PC-3 (cell line): ENCODE data around the gene CENPV. TPM values are rescaled to one million over a fixed set of nuclear protein-coding genes. Genes with fewer than 3 reads are reported as not detected.

Experiments used
- ATAC-seq: fragments of 200-7000 bp; cut with Tn5 transposase; 2 replicates; pipeline ENCODE4 v1.9.1; 2020; ENCODE audit warnings: mild to moderate bottlenecking, moderate library complexity
- BruUV-seq: library from RNA; stranded (reverse); fragments of 400-500 nt; replicated peaks from 2 replicates; lab custom pipeline; 2021; lab: Mats Ljungman, UMichigan
- CTCF ChIA-PET: fragments of 300-600 bp; sonication (Branson Sonifier 250); formaldehyde crosslinking; loops from one replicate; lab custom pipeline; 2022; ENCODE audit warnings: antibody characterized with exemption; lab: Charles Lee
- POLR2A ChIA-PET: fragments of 300-600 bp; sonication (Branson Sonifier 250); formaldehyde crosslinking; loops from one replicate; lab custom pipeline; 2022; ENCODE audit warnings: antibody characterized with exemption; ENCODE audit not compliant: unreplicated experiment; lab: Charles Lee
- DNase-seq: peaks from one replicate; pipeline ENCODE4 v3.0.0-alpha.2; 2015
- H2AFZ ChIP-seq: fragments of 300-600 bp; sonication (generic); 2 replicates; pipeline ENCODE4 v1.6.0; 2016; ENCODE audit warnings: antibody characterized with exemption, low read length
- H3F3A ChIP-seq: fragments of 300-600 bp; sonication (generic); one replicate; pipeline ENCODE4 v1.6.0; 2017; ENCODE audit warnings: antibody characterized with exemption, low read length, control low read depth, mild to moderate bottlenecking; ENCODE audit not compliant: unreplicated experiment
- H3K27ac ChIP-seq: fragments of 300-600 bp; sonication (generic); 2 replicates; pipeline ENCODE4 v1.5.1; 2016; ENCODE audit warnings: mild to moderate bottlenecking, low read length
- H3K27me3 ChIP-seq: fragments of 300-600 bp; sonication (generic); 2 replicates; pipeline ENCODE4 v1.6.1; 2016; ENCODE audit warnings: low read length, mixed read lengths
- H3K36me3 ChIP-seq: fragments of 300-600 bp; sonication (generic); 2 replicates; pipeline ENCODE4 v1.6.1; 2016; ENCODE audit warnings: low read depth, mixed run types, low read length, mixed read lengths
- H3K4me1 ChIP-seq: fragments of 300-600 bp; sonication (generic); 2 replicates; pipeline ENCODE4 v1.5.1; 2016; ENCODE audit warnings: low read length; ENCODE audit not compliant: insufficient read depth
- H3K4me2 ChIP-seq: fragments of 300-600 bp; sonication (generic); 2 replicates; pipeline ENCODE4 v1.6.0; 2016; ENCODE audit warnings: low read length
- H3K4me3 ChIP-seq: fragments of 300-600 bp; sonication (generic); 2 replicates; pipeline ENCODE4 v1.5.1; 2016; ENCODE audit warnings: mild to moderate bottlenecking, low read length, mixed read lengths
- H3K79me2 ChIP-seq: fragments of 300-600 bp; sonication (generic); 2 replicates; pipeline ENCODE4 v1.6.1; 2017; ENCODE audit warnings: low read length, mixed read lengths
- H3K9ac ChIP-seq: fragments of 300-600 bp; sonication (generic); 2 replicates; pipeline ENCODE4 v1.6.0; 2016; ENCODE audit warnings: mild to moderate bottlenecking, low read length
- H3K9me2 ChIP-seq: fragments of 300-600 bp; sonication (generic); replicated peaks from 2 replicates; pipeline ENCODE4 v1.6.1; 2016; ENCODE audit warnings: mixed run types, low read length, mixed read lengths
- H3K9me3 ChIP-seq: fragments of 300-600 bp; sonication (generic); 2 replicates; pipeline ENCODE4 v1.6.1; 2016; ENCODE audit warnings: low read length, mixed read lengths
- H4K20me1 ChIP-seq: fragments of 300-600 bp; sonication (generic); 2 replicates; pipeline ENCODE4 v1.6.1; 2016; ENCODE audit warnings: low read length, mixed read lengths
- EZH2 ChIP-seq: fragments of 300-600 bp; sonication (generic); IDR thresholded peaks from one replicate; pipeline ENCODE4 v1.6.1; 2017; ENCODE audit warnings: antibody characterized with exemption, mild to moderate bottlenecking, low read length; ENCODE audit not compliant: unreplicated experiment
- EZH2phosphoT487 ChIP-seq: fragments of 300-600 bp; sonication (generic); IDR thresholded peaks from 2 replicates; pipeline ENCODE4 v1.6.1; 2018; ENCODE audit warnings: mild to moderate bottlenecking, antibody characterized with exemption, low read length, borderline replicate concordance
- intact Hi-C: fragments of 100-400 bp; cut with micrococcal nuclease; formaldehyde crosslinking; loops from 2 replicates; pipeline ENCODE4 v1.9.0; 2023
- total RNA-seq: library from RNA; depleted of rRNA; stranded (reverse); fragments of >200 nt; gene quantifications from 2 replicates; pipeline ENCODE4 v1.2.3, GENCODE V29; 2014
- TF ChIP-seq, protein P1 (sequence below): fragments of 300-600 bp; sonication (generic); conservative IDR thresholded peaks from 2 replicates; pipeline ENCODE4 v1.5.1; 2017; ENCODE audit warnings: antibody characterized with exemption, low read depth, mild to moderate bottlenecking, low read length

CENPV gene
- total RNA-seq, 1 experiment from 2014 or later: not detected

DNA sequence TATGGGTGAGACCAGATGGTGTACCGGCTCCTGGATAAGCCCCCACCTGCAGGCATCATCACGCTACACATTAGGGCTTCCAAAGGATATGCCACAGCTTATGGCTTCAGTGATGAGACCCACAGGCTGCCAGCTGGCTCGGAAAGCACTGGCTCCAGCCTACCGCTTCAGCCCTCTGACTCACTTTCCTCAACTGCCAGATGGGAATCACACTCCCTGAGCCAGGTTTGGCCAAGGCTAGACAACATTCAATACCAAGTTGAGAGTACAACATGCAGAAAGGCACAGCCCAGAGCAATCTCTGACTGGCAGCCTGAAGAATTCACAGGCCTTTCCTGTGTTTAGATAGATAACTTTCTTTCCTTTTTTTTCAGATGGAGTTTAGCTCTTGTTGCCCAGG lies 10.3 kb downstream of the CENPV start:
- POLR2A ChIA-PET: no interaction called here

DNA sequence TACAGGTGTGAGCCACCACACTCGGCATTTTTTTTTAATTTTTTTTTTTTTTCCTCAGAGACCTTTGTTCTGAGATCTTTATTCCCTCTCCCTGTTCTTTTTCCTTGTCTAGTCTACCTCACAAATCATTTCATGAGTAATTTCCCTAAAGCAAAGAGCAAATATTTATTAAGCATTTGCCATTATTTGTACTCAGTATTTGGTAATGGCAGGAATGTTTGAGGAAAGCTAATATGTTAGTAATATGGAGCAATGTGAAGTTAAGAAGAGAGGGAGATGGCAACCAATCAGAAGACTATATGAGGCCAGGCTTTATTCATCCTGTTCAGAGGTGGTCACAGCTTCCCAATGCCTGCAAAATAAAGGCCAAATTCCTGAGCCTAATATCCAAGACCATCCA lies 13.3 kb downstream of the CENPV start:
- CTCF ChIA-PET: no interaction called here
- no peak overlapping the region for H3K4me2 ChIP-seq
- no peaks in the 10 kb centered on the region for H3K9me3 ChIP-seq
- no peaks in the 10 kb centered on the region for H4K20me1 ChIP-seq
- H3K9ac ChIP-seq: no peak overlapping the region
- intact Hi-C loops: no loop called here
- no peaks in the 10 kb centered on the region for H3K79me2 ChIP-seq
- peaks cover 6% of the 10 kb centered on the region; the same call in 1 of the 2 replicates for H3K36me3 ChIP-seq
- no peak overlapping the region for H3K4me3 ChIP-seq
- H3K27me3 ChIP-seq: no peaks in the 10 kb centered on the region
- TF ChIP-seq EZH2: no peak
- no peak for TF ChIP-seq EZH2phosphoT487
- TF ChIP-seq, protein P1, sequence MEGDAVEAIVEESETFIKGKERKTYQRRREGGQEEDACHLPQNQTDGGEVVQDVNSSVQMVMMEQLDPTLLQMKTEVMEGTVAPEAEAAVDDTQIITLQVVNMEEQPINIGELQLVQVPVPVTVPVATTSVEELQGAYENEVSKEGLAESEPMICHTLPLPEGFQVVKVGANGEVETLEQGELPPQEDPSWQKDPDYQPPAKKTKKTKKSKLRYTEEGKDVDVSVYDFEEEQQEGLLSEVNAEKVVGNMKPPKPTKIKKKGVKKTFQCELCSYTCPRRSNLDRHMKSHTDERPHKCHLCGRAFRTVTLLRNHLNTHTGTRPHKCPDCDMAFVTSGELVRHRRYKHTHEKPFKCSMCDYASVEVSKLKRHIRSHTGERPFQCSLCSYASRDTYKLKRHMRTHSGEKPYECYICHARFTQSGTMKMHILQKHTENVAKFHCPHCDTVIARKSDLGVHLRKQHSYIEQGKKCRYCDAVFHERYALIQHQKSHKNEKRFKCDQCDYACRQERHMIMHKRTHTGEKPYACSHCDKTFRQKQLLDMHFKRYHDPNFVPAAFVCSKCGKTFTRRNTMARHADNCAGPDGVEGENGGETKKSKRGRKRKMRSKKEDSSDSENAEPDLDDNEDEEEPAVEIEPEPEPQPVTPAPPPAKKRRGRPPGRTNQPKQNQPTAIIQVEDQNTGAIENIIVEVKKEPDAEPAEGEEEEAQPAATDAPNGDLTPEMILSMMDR: no peak
- DNase-seq (peak; percentile 86), ATAC-seq (peak; percentile 89)
- peak overlapping the region; percentile 49 for H3K27ac ChIP-seq
- no peaks in the 10 kb centered on the region for H3K9me2 ChIP-seq
- peaks cover 5% of the 10 kb centered on the region for H3F3A ChIP-seq
- no peak overlapping the region for H2AFZ ChIP-seq
- POLR2A ChIA-PET: no interaction called here
- H3K4me1 ChIP-seq: peaks cover 8% of the 10 kb centered on the region; the same call in 1 of the 2 replicates
- no TSS peak for BruUV-seq

More for the DNA sequence above, 10.3 kb downstream of the CENPV start:
- intact Hi-C loops: no loop called here
- no peaks in the 10 kb centered on the region for H3K27me3 ChIP-seq
- no peak overlapping the region for H3K9ac ChIP-seq
- TF ChIP-seq EZH2: no peak
- no peak for TF ChIP-seq EZH2phosphoT487
- TF ChIP-seq, protein P1: no peak
- CTCF ChIA-PET: no interaction called here
- H3F3A ChIP-seq: peaks cover 5% of the 10 kb centered on the region
- H3K4me3 ChIP-seq: no peak overlapping the region
- peak; percentile 13 for DNase-seq
- no peak overlapping the region for H3K4me2 ChIP-seq
- H3K9me3 ChIP-seq: no peaks in the 10 kb centered on the region
- no peaks in the 10 kb centered on the region for H3K79me2 ChIP-seq
- ATAC-seq: no peak
- no peak overlapping the region for H3K27ac ChIP-seq
- H2AFZ ChIP-seq: no peak overlapping the region
- no TSS peak for BruUV-seq
- H4K20me1 ChIP-seq: no peaks in the 10 kb centered on the region
- H3K36me3 ChIP-seq: peaks cover 6% of the 10 kb centered on the region; the same call in 1 of the 2 replicates
- no peaks in the 10 kb centered on the region for H3K9me2 ChIP-seq
- peaks cover 8% of the 10 kb centered on the region; the same call in 1 of the 2 replicates for H3K4me1 ChIP-seq

- H4K20me1 ChIP-seq: no peaks in the 10 kb centered on the region
- TF ChIP-seq, protein P1: no peak
- TF ChIP-seq EZH2phosphoT487: no peak
- TF ChIP-seq EZH2: no peak
- peaks cover 5% of the 10 kb centered on the region for H3F3A ChIP-seq
- H3K9ac ChIP-seq: no peak overlapping the region
- H3K79me2 ChIP-seq: no peaks in the 10 kb centered on the region
- DNase-seq (no peak), ATAC-seq (peak; percentile 40)
- no peak overlapping the region for H3K4me3 ChIP-seq
- POLR2A ChIA-PET: no interaction called here
- no TSS peak for BruUV-seq
- CTCF ChIA-PET: no interaction called here
- no peak overlapping the region for H3K4me2 ChIP-seq
- H3K9me3 ChIP-seq: no peaks in the 10 kb centered on the region
- intact Hi-C loops: no loop called here
- H3K27ac ChIP-seq: peak overlapping the region; percentile 49
- no peaks in the 10 kb centered on the region for H3K9me2 ChIP-seq
- H2AFZ ChIP-seq: no peak overlapping the region
- H3K4me1 ChIP-seq: peaks cover 8% of the 10 kb centered on the region; the same call in 1 of the 2 replicates
- H3K36me3 ChIP-seq: peaks cover 6% of the 10 kb centered on the region; the same call in 1 of the 2 replicates
- H3K27me3 ChIP-seq: no peaks in the 10 kb centered on the region
These were observed 13.9 kb downstream of the CENPV start for GRCh38 chr17:16339402-16339801.
